EL (cell line): ENCODE results near the gene MLN.
A peak's percentile ranks its signal among the peaks of the same experiment; 100 is the strongest.
"Not testable (repeated sequence)": the region's sequence is repeated elsewhere in the genome, so short reads cannot be mapped to it uniquely, and the experiment has no call there.

ENCODE experiments used
- DNase-seq: peaks from one replicate; pipeline ENCODE4 v3.0.0-alpha.2; 2016

Gene MLN

GRCh38 chr6:33834401-33835392 lies 30.9 kb upstream of the MLN start:
- DNase-seq = no peak

DNA sequence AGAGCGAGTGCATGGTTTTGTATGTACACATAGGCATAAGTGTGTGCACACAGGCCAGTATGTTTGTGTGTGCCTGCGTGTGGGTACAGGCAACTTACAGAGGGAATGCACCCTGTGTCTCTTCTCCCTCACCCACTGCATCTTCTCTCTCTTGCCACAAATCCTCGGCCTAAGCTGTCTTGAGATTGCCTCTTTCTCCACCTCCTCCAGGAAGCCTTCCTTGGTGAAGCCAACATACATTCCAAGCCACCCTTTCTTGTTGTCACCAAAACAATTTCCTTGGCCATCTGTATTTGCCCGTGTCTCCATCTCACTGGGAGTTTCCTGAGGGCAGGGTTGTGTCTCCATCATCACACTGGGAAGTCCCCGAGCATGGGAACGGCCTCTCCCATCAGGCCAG lies 29.8 kb upstream of the MLN start:
- DNase-seq = no peak

GRCh38 chr6:33832831-33833230 lies 29.0 kb upstream of the MLN start:
- DNase-seq = not testable (repeated sequence)

DNA sequence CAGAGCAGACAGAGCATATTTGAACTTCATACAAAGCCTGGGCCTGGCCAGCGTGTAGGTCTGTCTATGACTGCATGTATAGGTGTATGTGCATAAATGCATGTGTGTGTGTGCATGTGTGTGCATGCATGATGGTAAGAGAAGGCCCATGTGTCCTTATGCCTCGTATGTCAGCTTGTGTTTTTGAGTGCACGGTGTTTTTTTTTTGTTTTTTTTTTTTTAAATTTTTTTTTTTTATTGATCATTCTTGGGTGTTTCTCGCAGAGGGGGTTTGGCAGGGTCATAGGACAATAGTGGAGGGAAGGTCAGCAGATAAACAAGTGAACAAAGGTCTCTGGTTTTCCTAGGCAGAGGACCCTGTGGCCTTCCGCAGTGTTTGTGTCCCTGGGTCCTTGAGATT lies 27.9 kb upstream of the MLN start:
- DNase-seq = not testable (repeated sequence)

GRCh38 chr6:33830635-33831240 lies 26.9 kb upstream of the MLN start:
- no peak for DNase-seq

GRCh38 chr6:33828764-33829731 lies 25.2 kb upstream of the MLN start:
- no peak for DNase-seq

GRCh38 chr6:33828452-33828763 lies 24.6 kb upstream of the MLN start:
- no peak for DNase-seq

- no peak for DNase-seq
Measured at GRCh38 chr6:33827546-33828451, 24.0 kb upstream of the MLN start.

GRCh38 chr6:33826537-33826936 lies 22.7 kb upstream of the MLN start:
- no peak for DNase-seq

GRCh38 chr6:33824461-33825154 lies 20.8 kb upstream of the MLN start:
- no peak for DNase-seq

- no peak for DNase-seq
Measured at GRCh38 chr6:33823806-33824205, 20.0 kb upstream of the MLN start.

- DNase-seq = peak; percentile 41
Measured at GRCh38 chr6:33822575-33823395, 19.0 kb upstream of the MLN start.

DNA sequence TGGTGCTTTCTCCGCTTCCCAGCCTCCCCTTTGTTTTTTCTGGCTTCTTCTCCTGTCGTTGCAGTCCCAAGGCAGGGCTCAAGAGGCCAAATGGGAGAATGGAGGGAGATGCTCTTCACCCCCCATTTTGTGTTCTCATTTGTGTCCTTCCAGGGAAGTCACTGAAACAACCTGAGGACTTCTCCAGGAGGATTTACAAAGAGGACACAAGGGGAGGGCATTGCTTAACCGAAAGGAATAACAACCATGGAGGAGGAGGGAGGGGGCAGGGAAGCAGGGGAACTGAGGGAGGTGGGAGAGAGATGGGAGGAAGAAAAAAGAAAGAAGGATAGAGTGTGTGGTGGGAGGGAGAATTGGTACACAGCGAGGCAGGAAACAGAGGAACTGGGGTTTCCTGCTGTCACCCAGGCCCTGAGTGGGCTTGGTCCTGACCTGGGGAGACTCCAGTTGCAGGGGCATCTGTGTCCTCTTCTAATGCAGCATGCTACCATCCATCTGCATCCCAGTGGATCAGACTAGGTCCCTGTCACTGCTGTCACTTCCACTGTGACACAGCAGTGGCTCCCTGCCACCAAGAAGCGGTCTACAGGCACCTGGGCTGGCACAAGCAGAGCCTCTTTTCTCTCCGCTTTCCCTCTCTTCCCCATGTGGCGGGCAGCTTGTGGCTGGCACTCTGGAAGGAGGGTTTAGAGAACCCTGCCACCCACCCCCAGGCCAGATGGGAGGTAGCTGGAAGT lies 17.1 kb upstream of the MLN start:
- no peak for DNase-seq

DNA sequence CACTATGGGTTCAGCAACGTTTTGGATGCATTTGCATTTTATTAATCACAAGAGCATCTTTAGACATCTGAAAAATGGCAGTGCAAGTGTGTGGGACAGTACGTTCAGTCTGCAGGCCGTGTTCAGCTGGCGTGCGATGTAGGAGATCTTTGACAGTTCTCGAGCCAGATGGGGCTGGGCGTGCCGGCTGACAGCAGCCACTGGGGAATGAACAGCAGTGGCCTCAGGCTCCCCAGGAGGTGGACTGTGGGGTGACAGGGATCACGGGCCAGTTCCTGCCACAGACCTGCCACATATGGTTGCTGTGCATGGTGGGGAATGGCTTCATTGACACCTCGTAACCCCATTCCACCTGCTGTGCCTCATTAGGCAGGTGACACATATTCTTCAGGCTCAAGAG lies 16.4 kb upstream of the MLN start:
- no peak for DNase-seq

- no peak for DNase-seq
Measured at GRCh38 chr6:33819021-33819420, 15.2 kb upstream of the MLN start.

GRCh38 chr6:33818293-33818692 lies 14.5 kb upstream of the MLN start:
- DNase-seq = no peak

DNA sequence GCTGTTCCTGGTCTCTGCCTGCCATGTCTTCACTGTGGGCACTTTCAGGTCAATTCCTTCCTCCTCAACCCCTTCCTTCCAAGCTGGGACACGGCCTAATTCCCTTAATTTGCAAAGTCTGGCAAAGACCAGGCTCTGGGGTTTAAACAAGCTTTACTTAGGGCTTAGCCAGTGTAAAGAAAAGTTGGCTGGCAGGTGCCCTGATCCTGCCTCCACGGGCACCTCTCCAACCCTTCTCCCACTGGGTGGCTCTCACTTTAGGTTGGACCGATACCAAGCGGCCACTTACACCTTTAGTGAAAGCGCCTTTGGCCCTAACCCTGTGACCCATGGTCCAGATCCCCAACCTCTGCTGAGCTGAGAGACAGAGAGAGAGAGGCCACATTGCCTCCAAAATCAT lies 13.7 kb upstream of the MLN start:
- DNase-seq = no peak

DNA sequence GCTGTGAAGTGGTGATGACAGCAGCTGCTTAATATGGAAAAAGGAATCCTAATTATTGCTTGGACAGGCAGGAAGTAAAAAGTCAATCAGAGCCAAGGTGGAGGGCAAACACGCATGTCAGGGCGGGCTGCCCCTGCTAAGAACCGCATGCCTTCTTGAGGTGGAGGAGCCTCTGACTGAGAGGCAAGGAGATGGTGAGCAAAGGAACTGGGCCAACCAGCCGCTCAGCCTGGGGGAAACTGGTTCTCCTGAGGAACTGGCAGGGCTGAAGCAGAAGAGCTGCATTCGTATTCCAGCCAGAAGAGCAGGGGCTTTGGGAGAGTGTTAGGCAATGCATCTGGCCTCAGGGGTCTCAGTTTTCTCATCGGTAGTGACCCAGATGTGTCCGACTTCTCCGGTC lies 13.1 kb upstream of the MLN start:
- no peak for DNase-seq

- peak; percentile 25 for DNase-seq
Measured at GRCh38 chr6:33815854-33816253, 12.1 kb upstream of the MLN start.
